ENCODE measurements around the gene PIK3CD.
"Not testable (repeated sequence)": the region's sequence is repeated elsewhere in the genome, so short reads cannot be mapped to it uniquely, and the experiment has no call there.

Gene PIK3CD

DNA sequence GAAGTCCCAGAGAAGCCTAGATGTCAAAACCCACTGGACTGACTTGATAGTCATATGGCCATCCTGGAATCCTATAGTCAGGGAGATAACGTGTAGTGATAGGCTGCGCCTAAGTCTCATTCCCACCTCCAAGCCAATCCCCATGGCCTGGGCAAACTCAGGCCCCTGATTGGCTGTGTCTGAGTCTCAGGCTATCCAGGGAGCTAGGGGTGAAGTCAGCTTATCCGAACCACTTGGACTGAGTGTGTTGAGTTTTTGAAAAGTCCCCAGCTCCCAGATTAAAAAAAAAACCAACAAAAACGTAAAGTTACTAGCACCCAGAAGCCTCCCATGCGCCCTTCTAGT is 51.6 kb downstream of the PIK3CD start:
- DNase-seq (ENCODE audit: extremely low read depth, low read depth) = no peak

GRCh38 chr1:9703681-9704080 is 52.1 kb downstream of the PIK3CD start:
- TF ChIP-seq, protein P1, sequence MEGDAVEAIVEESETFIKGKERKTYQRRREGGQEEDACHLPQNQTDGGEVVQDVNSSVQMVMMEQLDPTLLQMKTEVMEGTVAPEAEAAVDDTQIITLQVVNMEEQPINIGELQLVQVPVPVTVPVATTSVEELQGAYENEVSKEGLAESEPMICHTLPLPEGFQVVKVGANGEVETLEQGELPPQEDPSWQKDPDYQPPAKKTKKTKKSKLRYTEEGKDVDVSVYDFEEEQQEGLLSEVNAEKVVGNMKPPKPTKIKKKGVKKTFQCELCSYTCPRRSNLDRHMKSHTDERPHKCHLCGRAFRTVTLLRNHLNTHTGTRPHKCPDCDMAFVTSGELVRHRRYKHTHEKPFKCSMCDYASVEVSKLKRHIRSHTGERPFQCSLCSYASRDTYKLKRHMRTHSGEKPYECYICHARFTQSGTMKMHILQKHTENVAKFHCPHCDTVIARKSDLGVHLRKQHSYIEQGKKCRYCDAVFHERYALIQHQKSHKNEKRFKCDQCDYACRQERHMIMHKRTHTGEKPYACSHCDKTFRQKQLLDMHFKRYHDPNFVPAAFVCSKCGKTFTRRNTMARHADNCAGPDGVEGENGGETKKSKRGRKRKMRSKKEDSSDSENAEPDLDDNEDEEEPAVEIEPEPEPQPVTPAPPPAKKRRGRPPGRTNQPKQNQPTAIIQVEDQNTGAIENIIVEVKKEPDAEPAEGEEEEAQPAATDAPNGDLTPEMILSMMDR (IDR thresholded peaks at IDR 0.05; ENCODE audit: low read depth, low read length) = no peak
- no peak for DNase-seq (ENCODE audit: extremely low read depth, low read depth)

More for the DNA sequence above, 51.6 kb downstream of the PIK3CD start:
- TF ChIP-seq, protein P1 (IDR thresholded peaks at IDR 0.05; ENCODE audit: low read depth, low read length) = no peak

GRCh38 chr1:9705337-9706093 is 54.0 kb downstream of the PIK3CD start:
- DNase-seq (ENCODE audit: extremely low read depth, low read depth) = no peak
- TF ChIP-seq, protein P1 (IDR thresholded peaks at IDR 0.05; ENCODE audit: low read depth, low read length) = no peak

GRCh38 chr1:9706178-9706577 is 54.6 kb downstream of the PIK3CD start:
- no peak for DNase-seq (ENCODE audit: extremely low read depth, low read depth)
- TF ChIP-seq, protein P1 (IDR thresholded peaks at IDR 0.05; ENCODE audit: low read depth, low read length) = no peak

- no peak for DNase-seq (ENCODE audit: extremely low read depth, low read depth)
- TF ChIP-seq, protein P1 (IDR thresholded peaks at IDR 0.05; ENCODE audit: low read depth, low read length) = no peak
These were observed 58.5 kb downstream of the PIK3CD start for GRCh38 chr1:9710037-9710436.

GRCh38 chr1:9711466-9712020 is 60.0 kb downstream of the PIK3CD start:
- TF ChIP-seq, protein P1 (IDR thresholded peaks at IDR 0.05; ENCODE audit: low read depth, low read length) = no peak
- DNase-seq (ENCODE audit: extremely low read depth, low read depth) = no peak

- DNase-seq (ENCODE audit: extremely low read depth, low read depth) = not testable (repeated sequence)
These were observed 61.2 kb downstream of the PIK3CD start for GRCh38 chr1:9712767-9713166.
